Inferior parietal cortex (tissue), 1 donor: ENCODE data around the gene MUC5B.

Experiments
- DNase-seq: peaks from one replicate; pipeline ENCODE4 v3.0.0-alpha.2; 2016; ENCODE audit errors: extremely low spot score

Gene MUC5B

GRCh38 chr11:1267441-1268100, 44.7 kb downstream of the MUC5B start:
- no peak for DNase-seq

- no peak for DNase-seq
Measured at GRCh38 chr11:1269957-1270356, 47.1 kb downstream of the MUC5B start.

GRCh38 chr11:1270476-1270875, 47.6 kb downstream of the MUC5B start:
- DNase-seq, result no peak

- DNase-seq, result no peak
Measured at GRCh38 chr11:1271002-1271401, 48.1 kb downstream of the MUC5B start.

- no peak for DNase-seq
Measured at GRCh38 chr11:1271406-1271805, 48.5 kb downstream of the MUC5B start.

GRCh38 chr11:1271927-1272326, 49.1 kb downstream of the MUC5B start:
- DNase-seq, result no peak

GRCh38 chr11:1272531-1272930, 49.7 kb downstream of the MUC5B start:
- DNase-seq, result no peak

- DNase-seq, result no peak
Measured at GRCh38 chr11:1274501-1274900, 51.6 kb downstream of the MUC5B start.

- DNase-seq, result no peak
Measured at GRCh38 chr11:1275021-1275420, 52.2 kb downstream of the MUC5B start.

- DNase-seq, result peak; percentile 52
Measured at GRCh38 chr11:1276041-1276790, 53.4 kb downstream of the MUC5B start.

- DNase-seq, result no peak
Measured at GRCh38 chr11:1276866-1277615, 54.2 kb downstream of the MUC5B start.

GRCh38 chr11:1277936-1278512, 55.2 kb downstream of the MUC5B start:
- DNase-seq, result no peak

GRCh38 chr11:1278766-1279673, 56.2 kb downstream of the MUC5B start:
- DNase-seq, result no peak

GRCh38 chr11:1279674-1280055, 56.8 kb downstream of the MUC5B start:
- DNase-seq, result no peak

- no peak for DNase-seq
Measured at GRCh38 chr11:1280116-1281035, 57.5 kb downstream of the MUC5B start.

GRCh38 chr11:1281326-1281973, 58.6 kb downstream of the MUC5B start:
- DNase-seq, result no peak

- DNase-seq, result no peak
Measured at GRCh38 chr11:1281974-1282365, 59.1 kb downstream of the MUC5B start.

GRCh38 chr11:1283091-1283511, 60.2 kb downstream of the MUC5B start:
- DNase-seq, result no peak

GRCh38 chr11:1283906-1284305, 61.0 kb downstream of the MUC5B start:
- no peak for DNase-seq

GRCh38 chr11:1285316-1285744, 62.5 kb downstream of the MUC5B start:
- DNase-seq, result no peak
